HPDE6-E6E7 (cell line): Measurements from ENCODE around the gene CNIH1.
"Not testable (repeated sequence)": the region's sequence is repeated elsewhere in the genome, so short reads cannot be mapped to it uniquely, and the experiment has no call there.

Experiments used
- DNase-seq: peaks from one replicate; pipeline ENCODE4 v3.0.0; 2011; ENCODE audit warnings: missing footprints; ENCODE audit errors: extremely low spot score

Gene CNIH1

GRCh38 chr14:54428527-54428926 lies 12.6 kb downstream of the CNIH1 start:
- no peak for DNase-seq

GRCh38 chr14:54427871-54428270 lies 13.3 kb downstream of the CNIH1 start:
- no peak for DNase-seq

GRCh38 chr14:54425537-54426274 lies 15.5 kb downstream of the CNIH1 start:
- no peak for DNase-seq

- DNase-seq, result no peak
Measured at GRCh38 chr14:54425068-54425467, 16.1 kb downstream of the CNIH1 start.

- DNase-seq, result no peak
Measured at GRCh38 chr14:54424479-54424901, 16.7 kb downstream of the CNIH1 start.

- DNase-seq, result no peak
Measured at GRCh38 chr14:54423991-54424390, 17.2 kb downstream of the CNIH1 start.

GRCh38 chr14:54420478-54421142 lies 20.6 kb downstream of the CNIH1 start:
- DNase-seq, result no peak

- DNase-seq, result no peak
Measured at GRCh38 chr14:54411371-54411770, 29.8 kb downstream of the CNIH1 start.

GRCh38 chr14:54410215-54410614 lies 31.0 kb downstream of the CNIH1 start:
- no peak for DNase-seq

GRCh38 chr14:54403401-54404005 lies 37.7 kb downstream of the CNIH1 start:
- not testable (repeated sequence) for DNase-seq

- no peak for DNase-seq
Measured at GRCh38 chr14:54399560-54399959, 41.6 kb downstream of the CNIH1 start.

- DNase-seq, result peak; percentile 99
Measured at GRCh38 chr14:54396493-54397335, 44.5 kb downstream of the CNIH1 start, which contains the start of gene CDKN3. Gene CDKN3 (plus strand): TSS chr14:54397007. CDS start chr14:54397069, 62 bp downstream.

GRCh38 chr14:54396183-54396492 lies 45.0 kb downstream of the CNIH1 start:
- DNase-seq, result no peak

- DNase-seq, result no peak
Measured at GRCh38 chr14:54395716-54396115, 45.5 kb downstream of the CNIH1 start.

GRCh38 chr14:54395284-54395683 lies 45.9 kb downstream of the CNIH1 start:
- DNase-seq, result no peak

GRCh38 chr14:54394596-54394995 lies 46.6 kb downstream of the CNIH1 start:
- no peak for DNase-seq

- not testable (repeated sequence) for DNase-seq
Measured at GRCh38 chr14:54392986-54393884, 47.9 kb downstream of the CNIH1 start.

GRCh38 chr14:54392131-54392859 lies 48.9 kb downstream of the CNIH1 start:
- DNase-seq, result no peak

GRCh38 chr14:54387328-54387727 lies 53.8 kb downstream of the CNIH1 start:
- no peak for DNase-seq

GRCh38 chr14:54385556-54385955 lies 55.6 kb downstream of the CNIH1 start:
- DNase-seq, result no peak
